Measurements from ENCODE around the gene PRKACG.

Gene PRKACG

GRCh38 chr9:68970151-68970550 is 43.8 kb downstream of the PRKACG start:
- H3K9me2 ChIP-seq (replicated peaks; ENCODE audit: insufficient read depth, low read length): no peaks in the 10 kb centered on the region
- H3F3A ChIP-seq (ENCODE audit: insufficient read depth): no peaks in the 10 kb centered on the region
- H3K4me3 ChIP-seq (ENCODE audit: insufficient read depth, low read length, poor library complexity, severe bottlenecking): no peak overlapping the region
- TF ChIP-seq EZH2phosphoT487 (conservative IDR thresholded peaks at IDR 0.05; ENCODE audit: low read length) (no peak), CTCF (IDR thresholded peaks at IDR 0.05; ENCODE audit: insufficient read depth, low read length, poor library complexity, severe bottlenecking) (no peak)
- H3K36me3 ChIP-seq (ENCODE audit: low read length): no peaks in the 10 kb centered on the region
- no peaks in the 10 kb centered on the region for H3K79me2 ChIP-seq (ENCODE audit: insufficient read depth, low read length)
- no peaks in the 10 kb centered on the region for H4K20me1 ChIP-seq (ENCODE audit: low read depth, low read length)
- H3K9me3 ChIP-seq (ENCODE audit: insufficient read depth, low read length): no peaks in the 10 kb centered on the region
- no peak overlapping the region for H2AFZ ChIP-seq (ENCODE audit: low read depth, low read length, severe bottlenecking)
- no peaks in the 10 kb centered on the region for H3K27me3 ChIP-seq (ENCODE audit: low read length)
- no peak overlapping the region for H3K27ac ChIP-seq (ENCODE audit: low read depth, low read length)
- no peak overlapping the region for H3K4me2 ChIP-seq (ENCODE audit: low read depth, low read length, poor library complexity, severe bottlenecking)
- H3K9ac ChIP-seq (ENCODE audit: low read length): no peak overlapping the region

- Histone ChIP-seq H3K36me3 (ENCODE audit: low read length) (no peaks in the 10 kb centered on the region), H3F3A (ENCODE audit: insufficient read depth) (no peaks in the 10 kb centered on the region), H3K9me3 (ENCODE audit: insufficient read depth, low read length) (no peaks in the 10 kb centered on the region), H3K27ac (ENCODE audit: low read depth, low read length) (no peak overlapping the region), H3K27me3 (ENCODE audit: low read length) (no peaks in the 10 kb centered on the region), H2AFZ (ENCODE audit: low read depth, low read length, severe bottlenecking) (no peak overlapping the region), H3K4me3 (ENCODE audit: insufficient read depth, low read length, poor library complexity, severe bottlenecking) (no peak overlapping the region), H3K79me2 (ENCODE audit: insufficient read depth, low read length) (no peaks in the 10 kb centered on the region), H3K9ac (ENCODE audit: low read length) (no peak overlapping the region), H3K4me2 (ENCODE audit: low read depth, low read length, poor library complexity, severe bottlenecking) (no peak overlapping the region), H3K9me2 (replicated peaks; ENCODE audit: insufficient read depth, low read length) (no peaks in the 10 kb centered on the region), H4K20me1 (ENCODE audit: low read depth, low read length) (no peaks in the 10 kb centered on the region)
- TF ChIP-seq CTCF (IDR thresholded peaks at IDR 0.05; ENCODE audit: insufficient read depth, low read length, poor library complexity, severe bottlenecking) (no peak), EZH2phosphoT487 (conservative IDR thresholded peaks at IDR 0.05; ENCODE audit: low read length) (no peak)
Observed at GRCh38 chr9:68969538-68969937, 44.4 kb downstream of the PRKACG start.

- Histone ChIP-seq H3K27ac (ENCODE audit: low read depth, low read length) (no peak overlapping the region), H2AFZ (ENCODE audit: low read depth, low read length, severe bottlenecking) (no peak overlapping the region), H4K20me1 (ENCODE audit: low read depth, low read length) (no peaks in the 10 kb centered on the region), H3K36me3 (ENCODE audit: low read length) (no peaks in the 10 kb centered on the region), H3K4me2 (ENCODE audit: low read depth, low read length, poor library complexity, severe bottlenecking) (no peak overlapping the region), H3K27me3 (ENCODE audit: low read length) (no peaks in the 10 kb centered on the region), H3K9me2 (replicated peaks; ENCODE audit: insufficient read depth, low read length) (no peaks in the 10 kb centered on the region), H3K9me3 (ENCODE audit: insufficient read depth, low read length) (no peaks in the 10 kb centered on the region), H3K4me3 (ENCODE audit: insufficient read depth, low read length, poor library complexity, severe bottlenecking) (no peak overlapping the region), H3K9ac (ENCODE audit: low read length) (no peak overlapping the region), H3F3A (ENCODE audit: insufficient read depth) (no peaks in the 10 kb centered on the region), H3K79me2 (ENCODE audit: insufficient read depth, low read length) (no peaks in the 10 kb centered on the region)
- TF ChIP-seq EZH2phosphoT487 (conservative IDR thresholded peaks at IDR 0.05; ENCODE audit: low read length) (no peak), CTCF (IDR thresholded peaks at IDR 0.05; ENCODE audit: insufficient read depth, low read length, poor library complexity, severe bottlenecking) (no peak)
Observed at GRCh38 chr9:68967800-68968199, 46.1 kb downstream of the PRKACG start.
